HTR-8/SVneo (cell line): Measurements from ENCODE around the gene CD52.
"Not testable (repeated sequence)": the region's sequence is repeated elsewhere in the genome, so short reads cannot be mapped to it uniquely, and the experiment has no call there.

Experiments
- DNase-seq: peaks from one replicate; pipeline ENCODE4 v3.0.0; 2011; ENCODE audit warnings: low spot score, mixed read lengths; ENCODE audit not compliant: insufficient read length
- FAIRE-seq: peaks from 2 replicates; lab custom pipeline; 2011; peaks lifted over from hg19 to GRCh38; lab: Jason Lieb, UNC

CD52 gene

GRCh38 chr1:26283871-26284596, 33.7 kb upstream of the CD52 start:
- no peak for FAIRE-seq

DNA sequence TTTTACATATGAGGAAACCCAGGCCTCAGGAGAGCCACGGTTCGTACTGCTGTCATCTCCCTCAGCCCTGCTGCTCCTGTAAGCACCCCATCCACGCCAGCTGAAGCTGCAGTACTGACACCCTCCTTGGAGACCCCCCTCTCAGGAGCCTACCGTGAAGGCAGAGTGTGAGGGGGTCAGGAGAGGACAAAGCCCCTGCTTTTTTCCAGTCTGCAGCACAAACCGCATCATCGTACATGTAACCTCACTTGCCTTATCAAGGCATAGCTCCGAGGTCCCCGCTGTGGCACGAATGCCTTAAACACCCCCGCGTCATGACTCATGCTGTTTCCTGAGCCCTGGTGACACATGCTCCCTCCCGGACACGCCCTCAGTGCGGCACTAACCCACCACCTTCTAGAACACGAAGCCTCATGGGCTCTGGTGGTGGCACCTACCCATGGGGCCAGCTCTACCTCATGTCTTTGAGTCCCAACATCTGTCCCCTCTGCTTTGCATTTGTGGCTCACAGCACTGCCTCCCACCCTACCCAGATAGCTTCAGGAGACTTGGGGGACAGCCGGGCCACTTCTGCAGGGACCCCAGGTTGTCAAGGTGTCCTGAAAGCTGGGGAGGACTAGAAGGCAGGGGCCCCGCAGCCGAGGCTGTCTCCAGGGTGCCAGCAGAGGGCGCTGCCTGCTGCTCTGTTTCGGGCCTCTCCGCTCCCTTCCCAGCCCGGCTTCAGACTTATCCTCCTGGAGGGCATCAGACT, 33.0 kb upstream of the CD52 start:
- DNase-seq (peak; percentile 84), FAIRE-seq (peak; percentile 54)

More at GRCh38 chr1:26283871-26284596, 33.7 kb upstream of the CD52 start:
- no peak for DNase-seq

- DNase-seq (no peak), FAIRE-seq (no peak)
Measured at GRCh38 chr1:26285366-26286063, 32.2 kb upstream of the CD52 start.

DNA sequence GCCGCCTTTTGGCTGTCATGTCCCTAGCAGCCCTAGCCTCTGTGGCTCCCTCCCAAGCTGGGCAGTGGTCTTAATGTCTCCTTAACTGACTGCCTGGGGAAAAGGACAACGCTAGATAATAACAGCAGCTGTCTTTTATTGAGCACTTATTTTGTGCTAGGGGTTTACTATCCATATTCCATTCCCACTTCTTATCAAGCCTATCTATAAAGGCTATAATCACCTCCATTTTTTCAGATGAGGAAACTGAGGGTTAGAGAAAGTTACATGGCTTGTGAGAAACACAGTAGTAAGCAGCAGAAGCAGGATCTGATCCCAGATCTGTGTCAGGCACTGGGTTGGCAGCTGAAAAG, 31.7 kb upstream of the CD52 start:
- DNase-seq (no peak), FAIRE-seq (no peak)

DNA sequence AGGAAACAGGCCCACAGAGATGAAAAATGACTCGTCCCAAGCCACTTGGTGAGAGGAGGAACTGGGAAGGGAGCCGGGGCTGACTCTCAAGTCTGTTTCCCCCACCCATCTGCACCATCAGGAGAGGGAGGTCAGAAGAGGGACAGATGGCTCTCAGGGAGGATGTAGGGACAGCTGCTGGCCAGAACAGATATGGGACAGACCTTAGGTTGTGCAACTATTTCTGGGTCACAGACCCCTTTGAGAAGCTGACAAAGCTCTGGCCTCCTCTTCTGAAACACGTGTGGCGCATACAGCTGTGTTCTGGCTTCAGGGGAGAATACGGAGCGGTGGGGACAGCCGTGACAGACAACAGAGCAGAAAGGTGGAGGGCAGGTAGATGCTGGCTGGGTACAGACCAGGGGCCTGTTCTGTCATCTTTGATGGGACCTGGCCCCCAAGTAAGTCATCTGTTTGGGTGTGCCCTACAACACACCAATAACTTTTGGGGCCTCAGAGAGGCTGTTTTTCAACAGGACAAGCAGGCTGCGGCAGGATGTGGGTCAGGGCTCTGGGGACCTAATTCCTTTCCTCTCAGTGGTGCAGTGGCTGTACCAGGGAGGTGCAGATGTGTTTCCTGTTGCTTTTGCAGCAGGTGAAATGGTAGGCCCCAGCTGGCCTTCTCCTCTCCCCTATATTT, 30.6 kb upstream of the CD52 start:
- FAIRE-seq (no peak), DNase-seq (no peak)

DNA sequence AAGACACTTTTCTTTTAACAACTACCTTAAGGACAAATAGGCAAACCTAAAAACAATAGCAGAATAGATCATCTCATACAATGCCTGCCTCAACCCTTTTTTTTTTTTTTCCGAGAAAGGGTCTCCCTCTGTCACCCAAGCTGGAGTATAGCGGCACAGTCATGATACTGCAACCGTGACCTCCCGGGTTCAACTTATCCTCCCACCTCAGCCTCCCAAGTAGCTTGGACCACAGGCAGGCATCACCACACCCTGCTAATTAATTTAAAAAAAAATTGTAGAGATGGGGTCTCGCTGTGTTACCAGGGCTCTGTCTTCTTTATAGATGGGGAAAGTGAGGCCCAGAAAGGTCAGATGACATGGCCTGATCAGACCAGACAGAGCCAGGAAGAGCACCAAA, 29.9 kb upstream of the CD52 start:
- no peak for DNase-seq
- no peak for FAIRE-seq

DNA sequence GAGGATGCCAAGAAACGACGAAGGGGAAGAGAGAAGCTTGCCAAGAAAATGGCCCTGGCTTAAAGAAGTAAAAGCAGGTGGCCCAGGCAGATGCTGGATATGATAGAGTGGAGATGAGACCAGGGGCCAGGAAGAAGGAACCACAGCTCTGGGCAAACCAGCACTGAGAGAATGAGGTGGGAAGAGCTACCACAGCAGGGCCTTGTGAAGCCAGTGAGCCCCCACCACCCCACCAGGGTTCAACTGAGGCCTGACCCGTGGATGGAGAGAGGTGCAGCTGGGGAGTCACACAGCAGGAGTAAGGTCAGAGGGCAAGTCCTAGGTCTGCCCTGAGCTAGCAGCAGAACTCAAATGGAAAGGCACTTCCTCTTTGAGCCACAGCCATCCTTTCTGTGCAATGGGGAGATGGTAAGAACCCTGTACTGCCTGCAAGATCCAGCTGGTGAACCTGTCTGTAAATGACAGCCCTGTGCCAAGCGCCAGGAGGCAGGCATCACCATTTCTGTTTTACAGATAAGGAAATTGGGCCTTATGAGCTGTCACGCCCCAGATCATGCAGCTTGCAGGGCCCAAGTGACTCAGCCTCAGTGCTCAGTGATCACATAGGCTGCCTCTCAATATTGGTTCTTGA, 29.3 kb upstream of the CD52 start:
- FAIRE-seq (no peak), DNase-seq (no peak)

DNA sequence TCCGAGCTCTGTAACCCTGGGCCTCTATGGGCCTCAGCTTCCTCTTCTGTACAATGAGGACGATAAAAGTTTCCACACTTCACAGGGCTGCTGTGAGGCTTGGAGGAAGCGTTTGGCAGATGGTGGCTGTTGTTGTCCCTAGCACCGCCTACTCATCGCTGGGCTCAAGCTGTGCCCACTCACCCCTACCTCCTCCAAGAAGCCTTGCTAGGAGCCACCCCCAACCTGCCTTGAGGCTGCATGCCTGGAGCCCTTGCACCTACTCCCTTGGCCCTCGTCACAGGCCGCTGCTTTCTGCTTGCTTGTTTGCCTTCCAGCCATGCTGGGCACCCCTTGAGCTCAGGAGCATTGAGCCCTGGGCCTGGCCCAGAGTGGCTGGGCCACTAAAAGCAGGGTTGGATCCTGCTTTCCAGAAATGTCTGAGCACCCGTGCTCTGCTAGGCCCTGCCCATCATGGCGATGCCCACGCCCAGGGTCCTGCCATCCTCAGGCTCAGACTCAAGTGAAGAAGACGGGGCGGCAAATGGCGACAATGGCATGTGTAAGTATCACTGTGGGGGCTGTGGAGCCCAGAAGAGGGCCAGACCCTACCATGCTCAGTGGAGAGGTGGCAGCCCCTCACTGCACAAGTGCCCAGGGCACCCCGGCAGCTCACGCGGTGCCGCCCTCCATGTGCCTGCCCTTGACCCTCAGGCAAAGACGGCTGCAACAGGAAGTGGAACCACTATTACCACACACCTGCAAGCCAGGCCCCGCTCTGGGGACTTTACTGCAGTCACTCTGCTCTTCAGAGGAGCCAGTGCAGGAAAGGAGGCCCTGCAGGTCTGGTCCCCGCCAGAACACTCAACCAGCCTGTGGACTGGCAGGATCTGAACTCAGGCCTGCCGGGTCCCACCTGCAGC, 28.3 kb upstream of the CD52 start:
- no peak for FAIRE-seq
- no peak for DNase-seq

DNA sequence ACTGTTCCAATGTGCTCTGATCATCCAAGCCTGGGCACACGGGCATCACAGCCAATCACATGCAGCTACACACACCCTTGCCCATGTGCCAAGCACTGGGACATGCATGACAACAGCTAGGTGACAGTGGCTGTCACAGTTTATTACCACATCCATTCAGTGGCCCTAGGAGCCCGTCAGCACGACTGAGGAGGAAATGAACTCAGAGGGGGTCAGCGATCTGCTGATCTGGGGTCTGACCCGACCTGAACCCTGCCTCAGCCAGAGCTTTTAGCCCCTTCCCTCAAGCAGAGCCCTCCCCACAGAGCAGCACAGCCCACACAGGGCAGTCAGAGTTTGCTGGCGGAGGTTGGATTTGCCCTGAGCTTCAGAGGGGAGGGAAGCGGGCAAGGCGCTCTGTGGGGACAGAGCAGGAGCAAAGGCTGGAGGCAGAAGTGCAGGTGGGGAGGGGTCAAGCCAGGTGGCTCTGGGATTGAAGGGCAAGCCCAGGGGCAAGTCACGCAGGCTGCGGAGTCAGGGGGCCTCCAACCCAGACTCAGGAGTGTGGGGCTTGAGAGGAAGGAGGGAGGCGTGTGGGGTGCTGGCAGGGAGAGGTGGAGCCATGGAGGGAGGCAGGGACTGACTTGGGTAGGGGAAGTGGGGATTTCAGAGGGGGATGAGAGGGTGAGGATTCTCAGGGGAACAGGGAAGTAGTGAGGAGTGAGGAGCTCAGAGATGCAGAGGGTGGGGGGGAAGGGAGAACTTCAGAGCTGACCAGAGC, 27.5 kb upstream of the CD52 start:
- DNase-seq, result no peak
- FAIRE-seq, result no peak

DNA sequence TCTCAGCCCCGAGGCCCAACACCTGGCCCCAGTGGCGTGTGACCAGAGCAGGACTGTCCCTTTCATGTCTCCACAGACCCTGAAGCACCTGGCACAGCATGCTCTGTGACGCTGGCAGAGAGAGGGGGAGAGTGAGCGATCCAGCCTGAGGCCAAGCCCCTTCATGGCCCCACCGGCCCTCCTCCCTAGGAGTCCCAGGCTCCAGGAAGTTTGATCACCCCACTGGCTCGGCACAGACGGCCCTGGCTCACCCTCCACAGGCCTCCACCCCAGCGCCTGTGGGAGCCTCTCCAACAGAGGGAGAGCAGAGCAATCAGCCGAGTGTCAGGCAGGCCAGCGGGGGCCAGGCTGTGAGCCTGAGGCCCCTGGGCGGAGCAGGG, 26.9 kb upstream of the CD52 start:
- no peak for DNase-seq

GRCh38 chr1:26291433-26291832, 26.3 kb upstream of the CD52 start:
- no peak for DNase-seq
- FAIRE-seq, result no peak

More for the DNA sequence above, 26.9 kb upstream of the CD52 start:
- no peak for FAIRE-seq

GRCh38 chr1:26291939-26292338, 25.8 kb upstream of the CD52 start:
- FAIRE-seq (no peak), DNase-seq (no peak)

GRCh38 chr1:26292735-26293134, 25.0 kb upstream of the CD52 start:
- not testable (repeated sequence) for DNase-seq, FAIRE-seq

GRCh38 chr1:26293911-26294463, 23.8 kb upstream of the CD52 start:
- DNase-seq, result no peak
- no peak for FAIRE-seq

DNA sequence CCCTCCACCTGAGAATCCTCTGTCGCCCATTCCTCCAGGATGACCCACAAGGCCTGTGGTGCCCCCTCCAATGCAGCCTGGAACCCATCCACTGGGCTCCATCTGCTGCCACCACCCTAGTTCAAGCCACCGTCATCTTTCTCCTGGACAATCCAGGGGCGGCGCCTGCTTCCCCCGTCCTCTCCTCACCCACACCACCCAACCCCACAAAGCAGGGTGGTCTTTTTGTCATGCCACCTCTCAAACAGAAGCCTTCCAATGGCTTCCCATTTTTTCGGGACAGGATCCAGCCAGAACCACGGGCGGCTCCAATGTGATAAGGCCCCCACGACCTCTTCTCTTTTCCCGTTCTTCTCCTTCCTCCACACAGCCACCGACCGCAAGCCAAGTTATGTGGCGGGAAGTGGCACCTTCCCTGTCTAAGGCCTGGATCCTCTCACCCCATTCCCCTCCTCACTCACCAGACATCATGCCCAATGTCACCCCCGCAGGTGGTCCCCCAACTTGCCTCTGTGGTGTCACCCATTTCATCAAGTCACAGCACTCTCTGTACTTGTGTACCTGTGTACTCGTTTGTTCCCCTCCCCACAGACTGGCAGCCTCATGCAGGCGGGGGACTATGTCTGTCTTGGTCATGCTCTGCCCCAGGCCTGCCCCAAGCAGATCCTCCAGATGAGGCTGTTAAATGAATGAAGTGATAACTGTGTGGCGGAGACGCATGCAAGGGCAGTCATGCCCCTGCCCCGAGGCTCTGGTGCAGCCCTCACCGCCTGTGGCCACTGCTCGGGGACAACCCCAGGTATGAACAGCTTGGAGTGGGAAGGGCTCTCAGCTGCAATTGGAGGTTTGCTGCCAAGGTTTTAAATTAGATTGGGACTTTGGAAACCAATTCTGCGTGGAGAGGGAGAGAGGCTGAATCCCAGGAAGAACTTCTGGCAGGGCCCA, 22.3 kb upstream of the CD52 start:
- DNase-seq, result no peak

GRCh38 chr1:26296340-26297056, 21.3 kb upstream of the CD52 start:
- FAIRE-seq, result no peak
- no peak for DNase-seq

More for the DNA sequence above, 22.3 kb upstream of the CD52 start:
- FAIRE-seq, result no peak
